NCI-H526 treated with DMSO at 0.1 percent for 48 hours (cell line): ENCODE measurements around the gene KLHL29.

Experiments used
- DNase-seq: peaks from one replicate; lab custom pipeline; 2025; lab: John Stamatoyannopoulos, UW

Gene KLHL29

DNA sequence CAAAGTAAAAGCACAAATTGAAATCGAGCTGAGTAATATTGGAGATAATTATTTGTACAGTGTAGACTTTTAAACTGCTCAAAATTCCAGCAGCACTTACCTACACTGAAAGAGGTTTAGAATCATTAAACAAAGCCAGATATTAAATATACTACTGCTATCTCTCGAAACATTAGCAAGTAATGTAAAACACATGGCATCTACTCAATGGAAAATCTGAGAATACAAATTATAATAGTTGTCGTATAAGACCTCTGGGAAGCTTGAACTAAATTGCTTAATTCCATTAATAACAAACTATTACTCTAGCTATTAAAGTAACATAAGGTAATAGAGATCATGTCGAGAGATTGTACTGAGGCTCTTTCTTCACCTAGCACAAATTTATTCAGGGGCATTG is 108.9 kb downstream of the KLHL29 start:
- no peak for DNase-seq

- DNase-seq, result no peak
These were observed 109.3 kb downstream of the KLHL29 start for GRCh38 chr2:23494286-23494685.

DNA sequence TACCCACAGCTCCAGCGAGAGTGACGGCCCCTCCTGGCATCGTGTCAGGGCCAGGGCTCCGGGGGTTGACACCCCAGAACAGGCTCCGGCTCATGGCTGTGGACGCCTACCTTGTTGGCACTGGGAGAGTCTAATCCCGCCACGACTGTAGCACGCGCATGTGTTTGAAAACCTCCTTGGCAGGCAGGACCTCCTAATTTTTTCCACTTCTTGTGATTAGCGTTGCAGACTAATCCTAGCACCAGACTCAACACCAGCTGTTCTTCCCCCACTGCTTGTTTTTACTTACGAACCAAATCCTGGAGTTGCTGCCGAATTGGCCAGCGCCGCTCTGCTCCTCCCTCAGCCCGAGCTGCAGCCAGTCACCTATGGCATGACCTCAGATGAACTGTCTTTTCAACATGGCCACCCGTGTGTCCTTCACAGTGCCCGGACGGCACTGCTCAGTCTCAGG is 110.7 kb downstream of the KLHL29 start:
- DNase-seq, result no peak

DNA sequence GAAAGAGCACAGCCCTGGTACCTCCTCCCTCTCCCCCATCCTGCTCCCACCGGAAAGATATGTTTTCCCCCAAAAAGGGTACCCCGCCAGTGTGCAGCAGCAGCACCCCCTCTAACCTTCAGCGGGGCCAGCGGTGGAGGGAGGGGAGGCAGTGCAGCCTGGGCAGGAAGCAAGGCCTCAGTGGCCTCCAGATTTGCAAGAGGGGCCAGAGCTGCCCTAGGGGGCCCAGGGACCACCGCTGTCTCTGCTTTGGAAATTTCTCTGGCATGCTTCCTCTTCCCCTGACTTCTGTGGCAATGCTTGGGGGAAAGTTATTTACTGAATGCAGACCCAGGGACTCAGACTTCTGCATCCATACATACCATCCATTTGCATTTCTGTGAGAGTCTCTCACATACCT is 111.5 kb downstream of the KLHL29 start:
- DNase-seq, result no peak

DNA sequence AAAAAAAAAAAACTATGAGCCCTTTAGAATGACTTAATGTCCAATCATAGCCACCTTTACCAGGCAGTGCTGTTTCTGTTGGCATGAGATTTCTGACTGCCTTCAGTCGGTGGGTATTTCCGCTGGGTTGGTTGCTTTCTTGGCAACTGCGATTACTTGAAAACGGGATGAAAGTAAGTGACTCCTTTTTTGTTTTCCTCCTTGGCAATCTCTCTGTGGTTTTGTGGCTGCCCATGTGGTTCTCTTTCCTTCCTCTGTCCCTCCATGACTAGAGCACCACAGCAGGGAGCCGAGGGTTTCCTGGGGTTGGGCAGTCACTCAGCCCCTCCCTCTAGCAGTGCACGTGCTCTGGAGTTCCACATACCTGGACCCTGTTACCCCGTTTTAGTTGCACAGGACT is 112.1 kb downstream of the KLHL29 start:
- no peak for DNase-seq

DNA sequence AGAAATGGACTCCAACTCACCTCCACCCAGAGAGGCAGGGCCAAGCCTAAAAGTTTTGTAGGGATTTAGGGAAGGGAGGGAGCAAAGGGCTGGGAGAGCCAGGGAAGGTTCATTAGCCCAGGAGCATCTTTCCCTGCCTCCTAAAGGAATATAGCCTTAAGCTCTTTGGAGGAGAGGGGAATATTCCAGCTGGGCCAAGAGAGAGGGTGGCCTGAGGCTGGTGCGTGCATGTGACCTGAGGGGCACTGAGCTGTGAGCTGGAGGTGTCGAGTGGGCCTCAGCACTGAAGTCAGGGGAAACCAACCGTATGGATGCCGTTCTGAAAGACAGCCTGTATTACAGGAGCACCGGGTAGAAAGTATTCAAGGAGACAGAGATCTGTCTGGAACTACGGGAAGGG is 112.6 kb downstream of the KLHL29 start:
- DNase-seq, result no peak

GRCh38 chr2:23498943-23499342 is 114.0 kb downstream of the KLHL29 start:
- no peak for DNase-seq

GRCh38 chr2:23499439-23499838 is 114.5 kb downstream of the KLHL29 start:
- DNase-seq, result no peak

DNA sequence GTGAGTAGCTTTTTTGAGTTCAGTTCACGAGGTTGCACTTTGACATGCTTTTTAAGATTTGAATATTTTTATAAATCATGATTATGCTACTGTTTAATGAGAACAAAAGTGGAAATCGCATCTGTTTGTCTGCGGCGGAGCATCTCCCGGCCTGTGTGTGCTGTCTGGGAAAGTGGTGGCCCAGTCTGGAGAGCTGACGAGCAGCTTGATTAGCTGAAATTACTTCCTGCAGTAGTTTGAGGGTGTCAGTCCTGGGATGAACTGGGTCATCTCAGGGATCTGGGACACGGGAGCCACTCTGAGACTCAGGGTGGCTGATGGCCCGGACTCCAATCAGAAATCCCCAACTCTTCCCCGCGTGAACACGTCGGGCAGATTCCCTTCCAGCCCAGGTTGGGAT is 115.9 kb downstream of the KLHL29 start:
- DNase-seq, result no peak

DNA sequence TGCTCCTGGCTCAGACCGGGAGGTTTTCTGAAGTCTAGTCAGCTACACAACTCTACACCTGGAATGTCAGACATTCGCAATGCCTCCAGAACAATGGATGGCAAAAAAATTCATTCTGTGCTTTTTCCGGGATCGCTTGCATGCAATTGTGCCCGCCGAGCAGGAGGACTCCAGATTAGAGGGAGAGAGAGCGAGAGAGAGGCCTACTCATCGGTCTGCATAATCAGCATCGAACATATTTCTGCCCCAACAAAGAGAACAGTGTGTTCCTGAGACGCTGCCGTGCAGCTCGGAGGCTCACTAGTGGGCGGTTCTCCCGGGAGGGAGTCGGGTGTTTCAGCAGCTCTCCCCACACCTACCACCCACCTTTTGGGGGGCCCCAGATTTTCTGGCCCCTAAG is 117.1 kb downstream of the KLHL29 start:
- peak; percentile 80 for DNase-seq

GRCh38 chr2:23503097-23503496 is 118.1 kb downstream of the KLHL29 start:
- peak; percentile 69 for DNase-seq

DNA sequence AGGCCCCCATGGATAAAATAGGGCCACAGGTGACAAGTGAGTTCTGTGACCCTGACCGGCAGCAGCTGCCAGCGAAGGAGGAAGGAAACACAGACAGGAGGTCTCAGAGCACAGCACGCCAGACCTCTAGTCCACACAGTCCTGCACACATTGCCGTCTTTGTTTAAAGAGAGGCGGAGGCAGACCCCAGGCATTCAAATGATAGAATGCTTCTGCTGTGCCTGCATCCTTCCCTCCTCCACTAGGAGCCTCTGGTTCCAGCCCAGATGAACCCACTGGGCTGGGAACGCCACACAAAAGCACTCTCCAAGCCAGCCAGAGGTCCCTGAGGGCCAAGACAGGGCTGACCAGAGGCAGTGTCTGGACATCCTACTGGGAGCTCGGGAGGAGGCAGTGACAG is 118.7 kb downstream of the KLHL29 start:
- DNase-seq, result peak; percentile 71

DNA sequence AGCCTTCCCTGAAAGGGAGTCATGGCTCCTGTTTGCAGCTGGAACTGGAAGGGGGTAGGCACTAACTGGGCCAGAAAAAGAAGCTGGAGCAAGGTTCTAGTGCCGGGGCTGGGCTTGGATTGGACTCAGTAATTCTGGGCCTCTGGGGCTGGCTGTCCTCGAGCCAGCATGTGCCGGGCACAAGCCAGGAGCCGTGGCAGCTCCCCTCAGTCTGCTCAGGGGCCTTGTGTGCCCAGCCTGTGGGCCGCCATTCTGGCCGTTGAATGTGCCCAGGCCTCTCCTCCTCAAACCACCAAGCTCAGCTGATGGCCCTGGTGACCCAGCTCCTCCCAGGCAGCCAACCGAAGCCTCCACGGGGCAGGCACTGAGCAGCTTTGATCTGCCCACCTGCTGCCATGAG is 119.6 kb downstream of the KLHL29 start:
- no peak for DNase-seq

DNA sequence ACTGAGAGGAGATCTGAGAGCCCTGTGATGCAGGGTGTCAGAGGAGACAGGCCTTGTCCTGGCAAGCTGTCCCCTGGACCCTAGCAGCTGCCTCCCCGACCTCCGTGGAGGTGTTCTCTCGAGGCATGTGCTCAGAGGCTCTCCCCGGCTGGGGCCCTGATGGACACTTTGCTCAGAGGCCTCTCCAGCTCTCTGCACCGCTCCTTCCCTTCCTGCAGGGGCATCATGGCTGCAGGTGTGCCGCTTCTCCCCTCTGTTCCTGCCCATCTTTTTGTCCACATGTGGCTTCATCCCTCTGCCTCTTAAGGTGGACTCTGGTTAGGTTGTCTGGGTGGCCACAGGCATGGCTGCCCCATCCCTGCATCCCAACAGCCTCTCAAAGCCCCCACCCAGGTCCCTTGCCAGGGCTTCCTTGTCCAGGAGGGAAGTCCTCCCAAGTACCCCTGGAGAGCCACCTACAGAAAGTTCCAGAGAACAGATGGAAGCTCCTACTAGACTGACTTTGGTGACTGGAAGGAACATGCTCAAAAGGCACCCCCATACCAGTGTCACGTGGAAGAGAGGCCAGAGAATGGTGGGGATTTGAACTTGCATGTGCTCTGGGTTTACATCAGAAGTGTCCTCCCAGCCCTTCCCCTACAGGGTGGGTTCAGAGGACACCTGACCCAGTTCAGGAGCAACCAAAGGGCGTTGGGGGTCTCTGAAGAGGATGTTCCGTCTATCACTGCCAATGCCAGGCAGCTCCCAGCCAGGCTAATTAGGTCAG is 120.4 kb downstream of the KLHL29 start:
- no peak for DNase-seq

DNA sequence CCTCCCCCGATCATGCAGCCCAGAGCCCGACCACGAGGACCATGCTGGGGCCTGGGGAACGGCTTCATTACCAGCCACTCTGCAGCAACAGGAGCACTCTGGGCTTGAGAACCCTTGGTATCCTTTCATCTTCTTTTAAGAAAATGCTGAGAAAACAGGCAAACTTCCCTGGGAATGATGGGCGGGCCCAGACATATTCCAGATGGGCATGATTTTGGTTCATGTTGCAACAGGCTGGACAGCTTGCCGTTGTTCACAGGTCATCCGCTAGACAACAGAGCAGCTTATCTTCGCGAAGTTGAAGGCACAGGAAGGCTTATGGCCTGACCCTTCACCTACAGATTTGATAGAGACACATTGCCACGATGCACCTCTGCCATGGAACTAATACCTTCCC is 121.0 kb downstream of the KLHL29 start:
- DNase-seq, result no peak

- no peak for DNase-seq
These were observed 121.7 kb downstream of the KLHL29 start for GRCh38 chr2:23506531-23507266.

DNA sequence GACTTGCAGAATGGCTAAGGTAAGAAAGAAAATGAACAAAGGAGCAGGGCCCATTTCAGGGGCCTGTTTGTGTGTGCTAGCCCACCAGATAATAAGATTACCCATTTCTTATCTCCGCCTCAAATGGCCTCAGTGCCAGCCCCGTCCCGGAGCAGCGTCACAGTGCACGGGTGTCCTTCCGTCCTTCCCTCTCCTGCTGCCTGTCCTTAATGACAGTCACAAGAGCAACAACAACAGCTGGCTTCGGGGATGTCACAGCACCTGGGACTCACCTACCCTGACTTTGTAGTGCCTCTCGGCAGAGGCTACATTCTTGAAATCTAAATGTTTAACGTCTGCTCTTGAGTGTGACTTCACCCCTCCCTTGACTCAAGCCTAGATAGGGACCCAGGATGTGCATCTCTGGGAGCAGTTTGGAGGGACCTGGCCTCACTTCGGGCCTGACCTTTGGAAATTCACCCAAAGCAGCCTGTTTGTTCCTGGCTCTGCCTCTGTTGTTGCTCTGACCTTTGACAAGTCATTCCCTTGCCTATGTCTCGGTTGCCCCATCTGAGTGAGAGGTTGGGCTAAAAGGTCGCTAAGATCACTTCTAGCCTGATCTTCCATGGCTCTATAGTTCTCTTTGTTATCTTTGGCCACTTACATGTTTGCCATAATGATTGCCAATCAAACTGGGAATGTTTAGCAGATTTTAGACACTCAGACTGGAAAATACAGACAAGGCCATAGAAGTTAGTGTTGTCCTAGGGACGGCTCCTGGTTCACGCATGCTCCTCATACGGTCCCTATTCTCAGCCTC is 122.5 kb downstream of the KLHL29 start:
- DNase-seq, result no peak

DNA sequence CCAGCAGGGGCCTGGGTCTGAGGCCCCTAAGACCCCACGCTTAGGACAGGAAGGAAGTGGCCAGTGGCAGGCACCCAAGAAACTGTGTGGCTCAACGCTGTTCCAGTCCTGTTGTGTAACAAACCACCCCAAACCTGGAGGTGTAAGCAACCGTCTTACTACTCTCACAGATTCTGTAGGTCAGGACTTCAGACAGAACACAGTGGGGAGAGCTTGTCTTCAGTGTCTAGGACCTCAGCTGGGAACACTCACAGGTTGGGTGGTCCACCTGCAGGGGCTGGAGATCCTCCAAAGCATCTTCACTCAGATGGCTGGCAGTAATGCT is 123.0 kb downstream of the KLHL29 start:
- DNase-seq, result no peak

DNA sequence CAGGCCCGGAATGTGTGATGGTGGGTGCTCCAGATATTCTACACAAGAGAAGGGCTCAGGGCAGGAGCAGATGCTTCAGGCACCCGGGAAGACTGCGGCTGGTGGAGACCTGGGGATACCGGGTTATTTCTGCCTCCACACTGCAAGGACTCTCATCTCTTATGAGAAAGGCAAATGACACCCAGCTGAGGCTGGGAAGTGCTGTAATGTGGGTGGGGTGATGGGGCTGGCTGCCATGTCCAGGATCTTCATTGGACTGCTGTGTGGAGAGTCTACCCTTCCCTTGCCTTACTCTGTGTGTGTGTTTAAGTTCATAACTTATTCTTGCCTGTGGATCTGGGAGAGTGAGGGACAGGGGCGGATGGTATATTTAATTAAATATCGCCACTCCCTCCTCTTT is 124.1 kb downstream of the KLHL29 start:
- DNase-seq, result no peak

DNA sequence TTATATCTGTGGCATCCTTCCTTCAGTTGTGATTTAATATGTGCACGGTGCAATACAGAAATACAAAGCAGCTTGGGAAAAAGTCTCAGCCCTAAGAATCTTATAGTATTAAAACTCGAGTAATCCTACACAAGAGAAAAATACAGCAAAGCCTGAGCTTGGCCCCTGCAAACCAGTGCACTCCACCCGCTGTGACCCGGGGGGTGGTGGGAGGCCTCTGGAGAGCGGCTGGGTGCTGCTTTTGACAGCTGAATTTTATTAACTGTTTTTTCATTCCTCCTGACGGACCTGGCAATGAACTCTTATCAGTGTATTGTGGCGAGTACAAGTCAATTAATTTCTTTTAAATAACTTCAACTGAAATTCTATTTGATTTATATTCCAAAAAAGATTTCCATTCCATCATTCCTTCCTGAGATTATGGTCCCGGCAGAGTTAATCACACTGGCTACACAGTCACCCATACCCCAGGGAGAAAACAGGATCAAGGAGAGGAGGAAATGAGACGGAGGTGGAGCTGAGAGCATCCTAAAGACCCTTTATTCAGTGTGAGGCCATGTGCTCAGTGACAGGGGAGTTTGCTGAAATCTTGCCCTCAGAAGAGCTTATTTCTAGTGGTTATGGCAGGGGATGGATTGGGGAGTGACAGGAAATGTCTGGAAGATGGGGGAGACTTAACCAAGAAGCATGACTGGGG is 124.8 kb downstream of the KLHL29 start:
- DNase-seq, result no peak

DNA sequence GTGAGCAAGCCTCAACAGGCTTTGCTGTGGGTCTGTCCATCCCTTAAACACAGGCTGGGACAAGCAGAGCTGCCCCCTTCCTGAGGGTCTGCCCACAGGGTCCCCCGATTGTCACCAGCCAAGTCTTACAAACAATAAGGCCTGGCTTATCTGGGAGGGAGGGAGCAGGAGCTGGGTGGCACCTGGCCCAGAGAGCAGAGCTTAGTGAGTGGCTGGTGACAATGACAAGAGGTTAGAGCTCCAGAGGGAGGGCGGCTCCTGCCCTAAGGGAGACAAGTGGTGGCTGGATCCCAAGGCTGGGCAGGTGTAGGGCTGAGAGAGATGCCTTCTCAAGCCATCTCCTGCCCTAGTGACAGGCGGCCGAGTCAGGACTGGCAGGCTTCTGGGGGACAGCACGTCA is 125.5 kb downstream of the KLHL29 start:
- no peak for DNase-seq

DNA sequence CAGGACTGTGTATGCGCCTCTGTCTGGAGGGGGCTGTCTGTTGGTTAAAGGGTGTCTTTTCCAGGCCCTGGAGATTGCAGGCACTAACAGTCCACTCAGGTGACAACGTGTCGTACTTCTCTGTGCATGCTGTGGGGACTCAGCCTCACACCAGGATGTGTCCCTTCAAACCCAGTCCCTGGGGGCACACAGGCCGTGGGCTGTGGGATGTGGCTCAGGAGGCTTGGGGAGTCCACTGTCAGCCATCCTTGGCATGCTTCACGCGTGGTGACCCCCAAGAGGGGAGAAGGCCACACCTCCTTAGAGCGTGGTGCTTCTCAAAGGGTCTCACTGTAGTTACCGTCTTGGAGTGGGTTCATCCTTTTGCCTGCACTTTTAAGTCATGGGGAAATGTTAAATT is 127.8 kb downstream of the KLHL29 start:
- no peak for DNase-seq
